Fibroblast of pulmonary artery (primary cell): ENCODE results near the gene RESP18.
A peak's percentile ranks its signal among the peaks of the same experiment; 100 is the strongest.
"Not testable (repeated sequence)": the region's sequence is repeated elsewhere in the genome, so short reads cannot be mapped to it uniquely, and the experiment has no call there.

Source experiments
- DNase-seq: peaks from one replicate; pipeline ENCODE4 v3.0.0-alpha.2; 2010; ENCODE audit warnings: low read depth
- H3K4me3 ChIP-seq: replicated peaks from 2 replicates; pipeline ENCODE4 v1.5.1; 2011; ENCODE audit warnings: low read depth, mild to moderate bottlenecking, control low read depth, low read length, moderate library complexity
- TF ChIP-seq, protein P1 (sequence below): IDR thresholded peaks from 2 replicates; pipeline ENCODE4 v1.5.1; 2011; ENCODE audit warnings: mild to moderate bottlenecking, control low read depth, low read length, inconsistent platforms; ENCODE audit errors: missing control alignments

Gene RESP18

DNA sequence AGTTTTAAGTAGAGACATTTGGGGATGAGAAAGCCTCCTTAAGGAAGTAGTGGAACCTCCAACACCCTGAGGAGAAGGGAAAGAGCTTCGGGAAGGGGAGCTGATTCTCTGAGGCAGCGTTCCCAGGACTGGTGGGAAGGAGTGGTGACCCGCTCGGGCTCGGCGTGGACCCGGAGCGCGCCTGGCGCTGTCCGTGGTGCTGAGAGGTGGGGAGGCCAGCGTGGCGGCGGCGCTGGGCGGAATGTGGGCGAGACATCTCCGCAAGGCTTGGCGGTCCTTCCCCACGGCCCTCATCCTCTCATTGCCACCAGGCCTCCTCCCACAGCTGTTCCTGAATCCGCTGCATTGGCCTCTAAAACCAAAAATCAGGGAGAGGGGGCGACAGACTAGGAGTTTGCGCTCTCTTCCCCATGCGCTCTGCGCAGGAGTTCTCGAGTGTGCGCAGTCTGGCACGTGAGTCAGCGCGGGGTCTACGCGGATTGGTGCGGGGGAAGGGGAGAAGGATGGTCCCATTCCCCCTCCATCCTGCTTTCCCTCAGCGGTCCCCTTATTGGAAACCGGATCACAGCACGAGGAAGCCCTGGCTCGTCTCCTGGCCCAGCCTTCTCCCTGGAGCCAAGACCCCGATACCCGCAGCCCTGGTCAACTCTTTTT lies 857 bp downstream of the RESP18 start:
- TF ChIP-seq, protein P1, sequence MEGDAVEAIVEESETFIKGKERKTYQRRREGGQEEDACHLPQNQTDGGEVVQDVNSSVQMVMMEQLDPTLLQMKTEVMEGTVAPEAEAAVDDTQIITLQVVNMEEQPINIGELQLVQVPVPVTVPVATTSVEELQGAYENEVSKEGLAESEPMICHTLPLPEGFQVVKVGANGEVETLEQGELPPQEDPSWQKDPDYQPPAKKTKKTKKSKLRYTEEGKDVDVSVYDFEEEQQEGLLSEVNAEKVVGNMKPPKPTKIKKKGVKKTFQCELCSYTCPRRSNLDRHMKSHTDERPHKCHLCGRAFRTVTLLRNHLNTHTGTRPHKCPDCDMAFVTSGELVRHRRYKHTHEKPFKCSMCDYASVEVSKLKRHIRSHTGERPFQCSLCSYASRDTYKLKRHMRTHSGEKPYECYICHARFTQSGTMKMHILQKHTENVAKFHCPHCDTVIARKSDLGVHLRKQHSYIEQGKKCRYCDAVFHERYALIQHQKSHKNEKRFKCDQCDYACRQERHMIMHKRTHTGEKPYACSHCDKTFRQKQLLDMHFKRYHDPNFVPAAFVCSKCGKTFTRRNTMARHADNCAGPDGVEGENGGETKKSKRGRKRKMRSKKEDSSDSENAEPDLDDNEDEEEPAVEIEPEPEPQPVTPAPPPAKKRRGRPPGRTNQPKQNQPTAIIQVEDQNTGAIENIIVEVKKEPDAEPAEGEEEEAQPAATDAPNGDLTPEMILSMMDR: no peak
- DNase-seq: peak; percentile 45

DNA sequence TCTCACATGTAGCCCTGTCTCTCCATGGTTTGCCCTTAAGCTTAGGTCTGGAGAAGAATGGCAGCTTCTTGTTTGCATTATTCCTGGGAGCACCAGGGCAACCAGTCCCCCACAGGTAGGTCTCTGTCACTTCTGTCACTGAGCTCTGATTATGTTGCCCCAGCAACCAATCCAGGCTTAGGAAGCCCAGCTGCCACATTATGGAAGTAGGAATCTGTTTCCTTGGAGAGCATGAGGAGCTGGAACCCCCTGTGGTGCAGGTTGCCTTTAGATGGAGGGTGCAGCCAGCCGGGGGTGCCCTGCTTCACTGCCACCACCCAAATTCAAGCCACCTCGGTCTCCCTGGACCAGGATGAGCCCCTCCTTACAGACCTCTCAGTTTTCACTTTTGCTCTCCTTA lies 4.8 kb downstream of the RESP18 start:
- TF ChIP-seq, protein P1: no peak
- DNase-seq: no peak
- H3K4me3 ChIP-seq: no peak overlapping the region

More for the DNA sequence above, 857 bp downstream of the RESP18 start:
- H3K4me3 ChIP-seq: no peak overlapping the region

DNA sequence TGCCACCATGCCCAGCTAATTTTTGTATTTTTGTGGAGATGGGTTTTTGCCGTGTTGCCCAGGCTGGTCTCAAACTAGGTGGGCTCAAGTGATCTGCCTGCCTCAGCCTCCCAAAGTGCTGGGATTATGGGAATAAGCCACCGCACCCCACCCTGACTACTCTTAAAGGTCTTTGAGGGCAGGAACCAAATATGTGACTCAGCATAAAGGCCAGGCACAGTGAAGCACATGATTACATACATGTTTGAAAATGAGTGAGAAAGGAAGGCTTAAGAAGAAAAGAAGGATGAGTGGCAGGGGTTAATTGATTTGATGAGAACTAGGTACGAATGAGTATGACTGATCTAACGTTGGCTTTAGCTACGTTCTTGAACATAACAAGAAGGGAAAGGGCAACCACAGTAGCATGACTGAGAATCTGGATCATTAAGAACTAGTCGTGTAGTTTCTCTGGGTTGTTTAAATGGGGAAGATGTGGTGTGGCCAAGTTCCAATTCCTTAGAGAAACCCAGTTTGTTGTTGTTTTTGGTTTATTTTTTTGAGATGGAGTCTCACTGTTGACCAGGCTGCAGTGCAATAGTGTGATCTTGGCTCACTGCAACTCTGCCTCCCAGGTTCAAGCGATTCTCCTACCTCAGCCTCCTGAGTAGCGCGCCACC lies 6.8 kb downstream of the RESP18 start:
- TF ChIP-seq, protein P1: no peak
- no peak for DNase-seq
- H3K4me3 ChIP-seq: no peak overlapping the region

GRCh38 chr2:219325136-219325535 lies 7.4 kb downstream of the RESP18 start:
- H3K4me3 ChIP-seq: no peak overlapping the region
- no peak for DNase-seq
- TF ChIP-seq, protein P1: no peak

DNA sequence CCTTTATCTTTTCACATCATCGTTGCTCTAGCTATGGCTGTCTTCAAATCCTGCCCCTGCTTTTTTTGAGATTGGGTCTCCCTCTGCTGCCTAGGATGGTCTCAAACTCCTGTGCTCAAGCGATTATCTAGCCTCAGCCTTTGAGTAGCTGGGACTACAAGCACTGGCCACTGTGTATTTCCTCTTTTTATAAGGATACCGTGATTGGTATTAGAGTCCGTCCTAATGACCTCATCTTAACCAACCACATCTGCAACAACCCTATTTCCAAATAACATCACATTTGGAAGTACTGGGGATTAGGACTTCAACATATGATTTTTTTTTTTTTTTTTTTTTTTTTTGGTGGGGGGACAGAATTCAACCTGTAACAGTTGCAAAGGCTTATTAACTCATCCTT lies 9.1 kb downstream of the RESP18 start:
- no peak for DNase-seq
- H3K4me3 ChIP-seq: no peak overlapping the region
- TF ChIP-seq, protein P1: no peak

GRCh38 chr2:219314804-219315468 lies 17.6 kb downstream of the RESP18 start:
- DNase-seq: no peak
- TF ChIP-seq, protein P1: no peak
- H3K4me3 ChIP-seq: no peak overlapping the region

GRCh38 chr2:219312683-219313263 lies 19.8 kb downstream of the RESP18 start:
- not testable (repeated sequence) for DNase-seq, H3K4me3 ChIP-seq
